ENCODE data around the gene PCLO.
"Not testable (repeated sequence)": the region's sequence is repeated elsewhere in the genome, so short reads cannot be mapped to it uniquely, and the experiment has no call there.

Gene PCLO

DNA sequence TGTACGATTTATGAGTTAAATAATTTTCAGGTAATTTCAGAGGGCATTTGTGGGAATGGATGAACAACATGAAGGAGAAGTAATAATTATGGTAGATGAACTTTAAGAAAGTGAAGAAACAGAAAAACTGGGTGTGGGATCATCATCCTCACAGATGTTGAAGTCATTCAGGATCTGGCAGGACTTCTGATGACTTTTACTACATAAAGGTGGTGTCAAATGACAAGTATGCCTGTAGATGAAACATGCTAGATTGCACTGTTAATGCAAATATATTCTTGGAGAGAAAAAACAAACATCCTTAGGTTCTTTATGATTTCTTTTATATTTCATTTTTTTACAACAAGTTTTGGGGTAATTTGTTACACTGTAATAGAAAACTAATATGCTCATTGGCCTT, 230.2 kb downstream of the PCLO start:
- TF ChIP-seq, protein P1, sequence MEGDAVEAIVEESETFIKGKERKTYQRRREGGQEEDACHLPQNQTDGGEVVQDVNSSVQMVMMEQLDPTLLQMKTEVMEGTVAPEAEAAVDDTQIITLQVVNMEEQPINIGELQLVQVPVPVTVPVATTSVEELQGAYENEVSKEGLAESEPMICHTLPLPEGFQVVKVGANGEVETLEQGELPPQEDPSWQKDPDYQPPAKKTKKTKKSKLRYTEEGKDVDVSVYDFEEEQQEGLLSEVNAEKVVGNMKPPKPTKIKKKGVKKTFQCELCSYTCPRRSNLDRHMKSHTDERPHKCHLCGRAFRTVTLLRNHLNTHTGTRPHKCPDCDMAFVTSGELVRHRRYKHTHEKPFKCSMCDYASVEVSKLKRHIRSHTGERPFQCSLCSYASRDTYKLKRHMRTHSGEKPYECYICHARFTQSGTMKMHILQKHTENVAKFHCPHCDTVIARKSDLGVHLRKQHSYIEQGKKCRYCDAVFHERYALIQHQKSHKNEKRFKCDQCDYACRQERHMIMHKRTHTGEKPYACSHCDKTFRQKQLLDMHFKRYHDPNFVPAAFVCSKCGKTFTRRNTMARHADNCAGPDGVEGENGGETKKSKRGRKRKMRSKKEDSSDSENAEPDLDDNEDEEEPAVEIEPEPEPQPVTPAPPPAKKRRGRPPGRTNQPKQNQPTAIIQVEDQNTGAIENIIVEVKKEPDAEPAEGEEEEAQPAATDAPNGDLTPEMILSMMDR (conservative IDR thresholded peaks at IDR 0.05; ENCODE audit: control insufficient read depth, insufficient read depth, low read depth, low read length) = no peak
- no peak overlapping the region for H3K4me3 ChIP-seq (ENCODE audit: control insufficient read depth, low read depth, low read length)
- DNase-seq (ENCODE audit: low read depth) = no peak

DNA sequence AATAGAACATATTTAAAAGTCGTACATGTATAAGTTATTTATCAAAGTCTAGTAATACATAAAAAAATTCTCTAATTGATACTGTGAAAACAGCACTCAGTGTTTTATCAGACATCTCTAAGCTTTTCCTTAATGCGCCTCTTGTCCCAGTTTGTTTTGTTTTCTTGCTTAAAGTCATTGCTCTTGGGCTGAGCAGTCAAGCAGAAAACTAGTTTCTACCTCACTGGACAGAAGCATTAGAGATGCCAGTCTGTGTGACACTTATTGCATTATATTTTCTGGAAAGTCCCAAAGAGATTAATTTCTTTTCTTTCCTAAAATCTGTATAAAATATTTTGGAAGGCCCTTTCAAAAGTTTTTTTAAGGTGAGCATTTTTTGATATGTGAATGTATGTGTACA, 236.2 kb downstream of the PCLO start:
- TF ChIP-seq, protein P1 (conservative IDR thresholded peaks at IDR 0.05; ENCODE audit: control insufficient read depth, insufficient read depth, low read depth, low read length) = no peak
- DNase-seq (ENCODE audit: low read depth) = no peak
- H3K4me3 ChIP-seq (ENCODE audit: control insufficient read depth, low read depth, low read length) = no peak overlapping the region

GRCh38 chr7:82925331-82925730, 237.4 kb downstream of the PCLO start:
- TF ChIP-seq, protein P1 (conservative IDR thresholded peaks at IDR 0.05; ENCODE audit: control insufficient read depth, insufficient read depth, low read depth, low read length) = no peak
- no peak overlapping the region for H3K4me3 ChIP-seq (ENCODE audit: control insufficient read depth, low read depth, low read length)
- no peak for DNase-seq (ENCODE audit: low read depth)

- H3K4me3 ChIP-seq (ENCODE audit: control insufficient read depth, low read depth, low read length) = no peak overlapping the region
- TF ChIP-seq, protein P1 (conservative IDR thresholded peaks at IDR 0.05; ENCODE audit: control insufficient read depth, insufficient read depth, low read depth, low read length) = no peak
- DNase-seq (ENCODE audit: low read depth) = no peak
These were observed 256.2 kb downstream of the PCLO start for GRCh38 chr7:82906502-82906901.

GRCh38 chr7:82904871-82905270, 257.8 kb downstream of the PCLO start:
- TF ChIP-seq, protein P1 (conservative IDR thresholded peaks at IDR 0.05; ENCODE audit: control insufficient read depth, insufficient read depth, low read depth, low read length) = no peak
- no peak for DNase-seq (ENCODE audit: low read depth)
- no peak overlapping the region for H3K4me3 ChIP-seq (ENCODE audit: control insufficient read depth, low read depth, low read length)

DNA sequence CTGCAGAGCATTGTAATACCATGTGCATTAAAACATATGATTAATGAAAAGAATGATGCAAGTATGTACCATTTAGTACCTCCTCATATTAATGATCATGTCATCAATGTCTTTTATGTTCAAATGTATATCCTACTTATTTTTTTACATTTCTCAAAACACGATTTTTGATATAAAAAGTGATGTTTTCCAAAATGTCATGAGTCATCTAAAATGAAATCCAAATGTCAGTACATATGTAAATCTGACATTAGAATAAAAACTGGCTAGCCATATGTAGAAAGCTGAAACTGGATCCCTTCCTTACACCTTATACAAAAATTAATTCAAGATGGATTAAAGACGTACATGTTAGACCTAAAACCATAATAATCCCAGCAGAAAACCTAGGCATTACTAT, 261.6 kb downstream of the PCLO start:
- not testable (repeated sequence) for DNase-seq (ENCODE audit: low read depth); H3K4me3 ChIP-seq (ENCODE audit: control insufficient read depth, low read depth, low read length)

DNA sequence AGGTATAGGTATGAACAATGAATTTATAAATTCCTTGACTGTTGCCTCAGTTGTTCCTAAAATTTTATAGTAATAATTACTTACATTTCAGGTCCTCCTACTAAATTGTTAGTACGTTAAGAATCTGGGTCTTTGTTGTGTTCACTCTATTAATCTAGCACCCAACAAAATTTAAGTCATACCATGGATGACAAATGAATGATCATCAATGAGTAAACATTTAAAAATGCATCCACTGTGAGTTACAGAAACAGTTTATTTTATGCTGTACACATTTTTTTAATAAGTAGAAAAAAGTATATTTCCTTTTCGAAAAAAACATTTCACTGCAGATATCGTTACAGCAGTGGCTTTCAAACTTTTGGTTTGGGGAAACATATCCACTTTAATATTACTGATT, 265.2 kb downstream of the PCLO start:
- no peak overlapping the region for H3K4me3 ChIP-seq (ENCODE audit: control insufficient read depth, low read depth, low read length)
- TF ChIP-seq, protein P1 (conservative IDR thresholded peaks at IDR 0.05; ENCODE audit: control insufficient read depth, insufficient read depth, low read depth, low read length) = no peak
- DNase-seq (ENCODE audit: low read depth) = peak; percentile 3

- not testable (repeated sequence) for DNase-seq (ENCODE audit: low read depth)
These were observed 268.3 kb downstream of the PCLO start for GRCh38 chr7:82894341-82894740.

More at GRCh38 chr7:82894341-82894740, 268.3 kb downstream of the PCLO start:
- not testable (repeated sequence) for H3K4me3 ChIP-seq (ENCODE audit: control insufficient read depth, low read depth, low read length)

Measured in fibroblast of mammary gland (primary cell).